ENCODE results near the gene BAG1.

Gene BAG1

DNA sequence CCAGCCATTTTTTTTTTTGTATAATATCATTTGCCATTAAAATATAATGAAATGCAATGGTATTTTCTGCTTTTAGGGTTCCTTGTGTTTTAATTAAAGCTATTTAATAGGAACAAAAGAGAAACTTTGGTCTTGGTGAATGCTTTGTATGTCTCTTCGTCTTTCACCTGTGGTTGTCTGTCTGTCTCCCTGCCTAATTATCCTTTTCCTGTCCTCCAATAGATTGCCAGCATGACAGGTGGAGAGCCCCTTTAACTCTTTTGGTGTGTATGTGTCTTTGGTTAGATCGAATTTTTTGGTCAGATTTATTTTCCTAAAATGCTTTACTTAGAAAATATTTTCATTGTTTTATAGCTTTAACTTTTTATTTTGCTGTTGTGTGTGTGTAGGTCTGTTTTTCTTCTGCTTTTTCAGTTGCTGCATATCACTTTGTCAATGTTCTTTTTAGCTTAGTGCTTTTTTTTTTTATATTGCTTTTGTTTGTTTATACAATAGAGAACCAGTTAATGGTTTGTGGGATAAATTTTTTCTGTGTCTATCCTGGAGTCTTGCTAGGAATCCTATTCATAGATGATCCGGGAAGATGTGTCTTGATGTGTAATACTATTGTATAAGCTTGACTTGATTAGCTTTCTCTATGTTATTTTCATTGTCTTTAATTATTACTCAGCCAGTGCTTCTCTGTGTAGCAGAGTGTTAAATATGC, 8.9 kb upstream of the BAG1 start:
- H3K9me3 ChIP-seq = no peaks in the 10 kb centered on the region
- H3K4me1 ChIP-seq = no peaks in the 10 kb centered on the region
- no peak overlapping the region for H3K4me3 ChIP-seq (ENCODE audit: low read depth, low read length)
- TF ChIP-seq, protein P1, sequence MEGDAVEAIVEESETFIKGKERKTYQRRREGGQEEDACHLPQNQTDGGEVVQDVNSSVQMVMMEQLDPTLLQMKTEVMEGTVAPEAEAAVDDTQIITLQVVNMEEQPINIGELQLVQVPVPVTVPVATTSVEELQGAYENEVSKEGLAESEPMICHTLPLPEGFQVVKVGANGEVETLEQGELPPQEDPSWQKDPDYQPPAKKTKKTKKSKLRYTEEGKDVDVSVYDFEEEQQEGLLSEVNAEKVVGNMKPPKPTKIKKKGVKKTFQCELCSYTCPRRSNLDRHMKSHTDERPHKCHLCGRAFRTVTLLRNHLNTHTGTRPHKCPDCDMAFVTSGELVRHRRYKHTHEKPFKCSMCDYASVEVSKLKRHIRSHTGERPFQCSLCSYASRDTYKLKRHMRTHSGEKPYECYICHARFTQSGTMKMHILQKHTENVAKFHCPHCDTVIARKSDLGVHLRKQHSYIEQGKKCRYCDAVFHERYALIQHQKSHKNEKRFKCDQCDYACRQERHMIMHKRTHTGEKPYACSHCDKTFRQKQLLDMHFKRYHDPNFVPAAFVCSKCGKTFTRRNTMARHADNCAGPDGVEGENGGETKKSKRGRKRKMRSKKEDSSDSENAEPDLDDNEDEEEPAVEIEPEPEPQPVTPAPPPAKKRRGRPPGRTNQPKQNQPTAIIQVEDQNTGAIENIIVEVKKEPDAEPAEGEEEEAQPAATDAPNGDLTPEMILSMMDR (IDR thresholded peaks at IDR 0.05; ENCODE audit: low read depth, low read length) = no peak
- H3K27me3 ChIP-seq = no peaks in the 10 kb centered on the region
- H3K36me3 ChIP-seq = peaks cover 57% of the 10 kb centered on the region
- no peak for DNase-seq

GRCh38 chr9:33272061-33272460, 7.6 kb upstream of the BAG1 start:
- Histone ChIP-seq H3K27me3 (no peaks in the 10 kb centered on the region), H3K4me1 (no peaks in the 10 kb centered on the region), H3K4me3 (ENCODE audit: low read depth, low read length) (no peak overlapping the region), H3K9me3 (no peaks in the 10 kb centered on the region), H3K36me3 (peaks cover 48% of the 10 kb centered on the region)
- DNase-seq = no peak
- TF ChIP-seq, protein P1 (IDR thresholded peaks at IDR 0.05; ENCODE audit: low read depth, low read length) = no peak

DNA sequence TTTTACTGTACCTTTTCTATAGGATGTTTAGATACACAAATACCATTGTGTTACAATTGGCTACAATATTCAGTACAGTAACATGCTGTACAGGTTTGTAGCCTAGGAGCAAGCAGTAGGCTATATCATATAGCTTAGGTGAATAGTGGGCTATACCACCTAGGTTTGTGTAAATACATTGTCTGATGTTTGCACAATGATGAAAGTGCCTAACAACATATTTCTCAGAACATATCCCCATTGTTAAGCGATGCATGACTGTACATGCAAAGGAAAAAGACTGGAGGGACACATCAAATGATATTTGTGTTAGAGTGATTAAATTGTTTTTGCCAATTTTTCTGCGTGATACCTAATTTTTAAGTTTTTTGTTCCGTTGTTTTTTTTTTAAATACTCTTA, 5.6 kb upstream of the BAG1 start:
- TF ChIP-seq, protein P1 (IDR thresholded peaks at IDR 0.05; ENCODE audit: low read depth, low read length) = no peak

DNA sequence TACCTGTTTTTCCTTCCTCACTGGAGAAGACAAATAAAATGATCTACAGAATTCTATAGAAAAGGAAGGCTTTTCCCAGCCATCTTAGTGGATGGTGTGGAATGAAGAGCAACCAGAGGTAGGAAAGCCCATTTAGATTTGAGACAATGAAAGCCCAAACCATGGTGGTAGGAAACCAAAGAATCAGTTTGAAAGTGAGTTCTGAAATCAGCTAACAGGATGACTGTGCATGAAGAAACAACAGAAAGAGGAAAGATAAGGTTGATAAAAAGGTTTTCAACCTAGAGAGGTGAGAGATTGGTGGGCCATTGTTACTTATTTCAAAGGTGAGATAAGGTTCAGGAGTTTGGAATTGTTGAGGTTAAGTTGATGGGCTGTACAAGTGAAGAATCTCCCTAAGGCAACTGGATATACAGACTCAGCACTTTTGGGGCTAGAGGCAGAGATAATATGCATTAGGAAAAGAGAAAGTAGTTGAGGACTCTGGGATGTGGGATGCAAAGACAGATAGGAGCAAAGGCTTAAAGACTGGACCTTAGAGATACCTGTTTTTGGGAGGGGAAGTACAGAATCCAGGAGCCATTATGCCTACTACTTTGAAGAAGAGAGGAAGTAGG, 2.8 kb upstream of the BAG1 start:
- no peak for DNase-seq
- TF ChIP-seq, protein P1 (IDR thresholded peaks at IDR 0.05; ENCODE audit: low read depth, low read length) = no peak
- H3K9me3 ChIP-seq = no peaks in the 10 kb centered on the region
- no peaks in the 10 kb centered on the region for H3K27me3 ChIP-seq
- no peak overlapping the region for H3K4me3 ChIP-seq (ENCODE audit: low read depth, low read length)
- H3K4me1 ChIP-seq = no peaks in the 10 kb centered on the region; the same call in 1 of the 2 replicates
- H3K36me3 ChIP-seq = peaks cover 27% of the 10 kb centered on the region

More for the DNA sequence above, 5.6 kb upstream of the BAG1 start:
- Histone ChIP-seq H3K4me1 (no peaks in the 10 kb centered on the region; the same call in 1 of the 2 replicates), H3K36me3 (peaks cover 37% of the 10 kb centered on the region), H3K4me3 (ENCODE audit: low read depth, low read length) (no peak overlapping the region), H3K9me3 (no peaks in the 10 kb centered on the region), H3K27me3 (no peaks in the 10 kb centered on the region)
- DNase-seq = no peak

DNA sequence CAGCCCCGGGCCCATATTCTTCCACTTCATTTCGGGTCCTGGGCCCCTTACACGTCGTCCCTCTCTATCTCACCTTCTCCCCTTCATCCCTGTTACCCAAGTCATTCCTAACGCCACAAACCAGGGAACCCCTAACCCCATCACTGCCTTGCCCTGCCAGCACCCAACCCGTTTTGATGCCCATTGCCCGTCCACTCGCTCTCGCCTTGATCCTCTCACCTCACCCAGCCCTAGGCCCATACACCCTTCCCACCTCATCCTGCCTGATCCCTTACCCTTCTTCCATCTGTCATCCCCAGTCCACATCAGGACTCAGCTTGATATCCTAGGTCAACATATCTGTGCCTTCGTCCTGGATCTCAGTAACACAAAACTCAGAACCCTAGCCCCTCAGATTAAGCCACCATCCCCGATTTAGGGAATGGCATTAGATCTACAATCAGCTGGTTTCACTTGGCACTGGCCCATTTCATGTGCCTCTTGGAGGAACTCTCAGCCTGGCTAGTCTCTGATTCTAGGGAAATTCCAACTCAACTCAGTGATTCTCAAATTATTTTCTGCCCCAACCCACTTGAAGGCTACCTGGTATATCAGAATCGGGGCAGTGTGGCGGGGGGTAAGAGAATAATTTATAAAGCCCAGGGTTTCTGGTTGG, 830 bp upstream of the BAG1 start:
- peaks cover 32% of the 10 kb centered on the region for H3K36me3 ChIP-seq
- H3K4me3 ChIP-seq (ENCODE audit: low read depth, low read length) = peak overlapping the region; percentile 82
- H3K4me1 ChIP-seq = no peaks in the 10 kb centered on the region; the same call in 1 of the 2 replicates
- TF ChIP-seq, protein P1 (IDR thresholded peaks at IDR 0.05; ENCODE audit: low read depth, low read length) = no peak
- no peak for DNase-seq
- no peaks in the 10 kb centered on the region for H3K27me3 ChIP-seq
- H3K9me3 ChIP-seq = no peaks in the 10 kb centered on the region
